CD4-positive, alpha-beta T cell (primary cell): Measurements from ENCODE around the gene ANAPC10. TPM values are rescaled to one million over a fixed set of nuclear protein-coding genes. Genes with fewer than 3 reads are reported as not detected.

Experiments used
- ATAC-seq: fragments of 200-7000 bp; cut with Tn5 transposase; one replicate; pipeline ENCODE4 v1.10.0; 2022; ENCODE audit warnings: mild to moderate bottlenecking; ENCODE audit not compliant: poor library complexity
- CTCF ChIA-PET: fragments of 350-600 bp; sonication (Branson Sonifier 250); formaldehyde crosslinking; loops from one replicate; lab custom pipeline; 2021; ENCODE audit warnings: antibody characterized with exemption, inconsistent platforms; lab: Charles Lee
- POLR2A ChIA-PET: fragments of 350-600 bp; sonication (Branson Sonifier 250); formaldehyde crosslinking; loops from one replicate; lab custom pipeline; 2021; ENCODE audit warnings: antibody characterized with exemption, inconsistent platforms; lab: Charles Lee
- DNase-seq, 14 experiments: peaks; one replicate each; pipeline ENCODE4 v3.0.0-alpha.2; 2013 to 2020; ENCODE audit warnings: mixed read lengths in 2 of 14
- H3K27ac ChIP-seq, 2 donors: one replicate each; pipeline versions ENCODE4 v1.5.1 to v1.7.0; 2013; ENCODE audit warnings: low read length in 2 of 2, low read depth in 1 of 2, mild to moderate bottlenecking in 1 of 2
- H3K27me3 ChIP-seq, 2 experiments: 1 replicate in 1 of 2; 2 replicates in 1 of 2; pipeline versions ENCODE4 v1.6.1 to v1.7.0; 2013; ENCODE audit warnings: low read length in 2 of 2, control low read depth in 1 of 2, mild to moderate bottlenecking in 1 of 2, moderate library complexity in 1 of 2; ENCODE audit not compliant: insufficient read depth in 2 of 2, control insufficient read depth in 1 of 2
- H3K36me3 ChIP-seq: one replicate; pipeline ENCODE4 v1.6.1; 2013; ENCODE audit warnings: low read length, control low read depth; ENCODE audit not compliant: insufficient read depth
- H3K4me1 ChIP-seq: one replicate; pipeline ENCODE4 v1.6.1; 2013; ENCODE audit warnings: low read length, control low read depth; ENCODE audit not compliant: insufficient read depth
- H3K4me3 ChIP-seq: one replicate; pipeline ENCODE4 v1.5.1; 2013; ENCODE audit warnings: mild to moderate bottlenecking, low read length, moderate library complexity
- H3K9me3 ChIP-seq, 2 experiments: 1 replicate in 1 of 2; 2 replicates in 1 of 2; pipeline versions ENCODE4 v1.6.1 to v1.7.0; 2013; ENCODE audit warnings: low read length in 2 of 2, mild to moderate bottlenecking in 2 of 2, control low read depth in 1 of 2, moderate library complexity in 1 of 2; ENCODE audit not compliant: control insufficient read depth in 1 of 2, insufficient read depth in 1 of 2
- H3K27ac Mint-ChIP-seq: one replicate; pipeline ENCODE4 v1.8.0; 2020; ENCODE audit warnings: mixed read lengths
- H3K27me3 Mint-ChIP-seq: one replicate; pipeline ENCODE4 v1.8.0; 2021; ENCODE audit warnings: mixed read lengths
- H3K36me3 Mint-ChIP-seq: one replicate; pipeline ENCODE4 v1.8.0; 2021; ENCODE audit warnings: low read depth, mixed read lengths
- H3K4me1 Mint-ChIP-seq: one replicate; pipeline ENCODE4 v1.8.0; 2021; ENCODE audit warnings: low read depth, mixed read lengths
- H3K4me3 Mint-ChIP-seq: one replicate; pipeline ENCODE4 v1.8.0; 2020; ENCODE audit warnings: mild to moderate bottlenecking, mixed read lengths
- H3K9me3 Mint-ChIP-seq: one replicate; pipeline ENCODE4 v1.8.0; 2020; ENCODE audit warnings: mixed read lengths
- intact Hi-C, 2 experiments: fragments of 100-400 bp; cut with DNase I in 1 of 2; cut with micrococcal nuclease in 1 of 2; formaldehyde crosslinking; loops; one replicate each; pipeline versions ENCODE4 v1.15.1 to v1.9.0; 2023 to 2025; cut with DNase I, micrococcal nuclease
- total RNA-seq, 174 experiments: library from RNA in 2 of 174; stranded (reverse) in 2 of 174; gene quantifications; one replicate each; pipeline ENCODE4 v1.2.3 and lab custom pipeline; 2021 to 2026
- TF ChIP-seq, protein P1 (sequence below): fragments of 200-600 bp; IDR thresholded peaks from one replicate; pipeline ENCODE4 v1.8.0; 2022; ENCODE audit warnings: antibody characterized with exemption, mild to moderate bottlenecking

Gene ANAPC10
- total RNA-seq, 2 experiments from 2014 or later: 25.8 to 27.5 TPM

DNA sequence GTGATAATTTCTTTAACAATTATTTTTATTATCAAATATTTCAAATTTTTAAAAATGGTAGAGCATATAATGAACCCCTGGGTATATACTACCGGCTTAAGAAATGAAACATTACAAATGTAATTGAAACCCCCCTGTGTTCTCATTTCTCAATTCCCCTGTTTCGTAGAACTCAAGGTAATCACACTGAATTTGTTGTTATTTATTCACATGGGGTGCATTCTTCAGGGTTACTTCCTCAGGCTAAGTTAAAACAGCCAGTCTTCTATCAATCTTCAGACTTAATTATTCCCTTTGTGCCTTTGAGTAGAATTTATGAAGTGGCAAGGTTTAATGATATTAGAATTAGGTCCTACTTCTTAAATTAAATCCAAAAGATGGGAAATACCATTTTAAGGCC, 128.2 kb downstream of the ANAPC10 start:
- CTCF ChIA-PET: no interaction called here
- intact Hi-C loops: no loop called here
- ATAC-seq (no peak), DNase-seq (no peak)
- TF ChIP-seq, protein P1, sequence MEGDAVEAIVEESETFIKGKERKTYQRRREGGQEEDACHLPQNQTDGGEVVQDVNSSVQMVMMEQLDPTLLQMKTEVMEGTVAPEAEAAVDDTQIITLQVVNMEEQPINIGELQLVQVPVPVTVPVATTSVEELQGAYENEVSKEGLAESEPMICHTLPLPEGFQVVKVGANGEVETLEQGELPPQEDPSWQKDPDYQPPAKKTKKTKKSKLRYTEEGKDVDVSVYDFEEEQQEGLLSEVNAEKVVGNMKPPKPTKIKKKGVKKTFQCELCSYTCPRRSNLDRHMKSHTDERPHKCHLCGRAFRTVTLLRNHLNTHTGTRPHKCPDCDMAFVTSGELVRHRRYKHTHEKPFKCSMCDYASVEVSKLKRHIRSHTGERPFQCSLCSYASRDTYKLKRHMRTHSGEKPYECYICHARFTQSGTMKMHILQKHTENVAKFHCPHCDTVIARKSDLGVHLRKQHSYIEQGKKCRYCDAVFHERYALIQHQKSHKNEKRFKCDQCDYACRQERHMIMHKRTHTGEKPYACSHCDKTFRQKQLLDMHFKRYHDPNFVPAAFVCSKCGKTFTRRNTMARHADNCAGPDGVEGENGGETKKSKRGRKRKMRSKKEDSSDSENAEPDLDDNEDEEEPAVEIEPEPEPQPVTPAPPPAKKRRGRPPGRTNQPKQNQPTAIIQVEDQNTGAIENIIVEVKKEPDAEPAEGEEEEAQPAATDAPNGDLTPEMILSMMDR: no peak
- H3K4me1 ChIP-seq: no peaks in the 10 kb centered on the region
- no peak overlapping the region for H3K4me3 Mint-ChIP-seq
- H3K27me3 ChIP-seq: no peaks in the 10 kb centered on the region
- H3K9me3 Mint-ChIP-seq: peaks cover 2% of the 10 kb centered on the region
- H3K27ac Mint-ChIP-seq: no peak overlapping the region
- H3K36me3 ChIP-seq: no peaks in the 10 kb centered on the region
- H3K27ac ChIP-seq: no peak overlapping the region
- no peaks in the 10 kb centered on the region for H3K9me3 ChIP-seq
- no peaks in the 10 kb centered on the region for H3K4me1 Mint-ChIP-seq
- no peak overlapping the region for H3K4me3 ChIP-seq
- H3K27me3 Mint-ChIP-seq: no peaks in the 10 kb centered on the region
- POLR2A ChIA-PET: no interaction called here
- no peaks in the 10 kb centered on the region for H3K36me3 Mint-ChIP-seq

DNA sequence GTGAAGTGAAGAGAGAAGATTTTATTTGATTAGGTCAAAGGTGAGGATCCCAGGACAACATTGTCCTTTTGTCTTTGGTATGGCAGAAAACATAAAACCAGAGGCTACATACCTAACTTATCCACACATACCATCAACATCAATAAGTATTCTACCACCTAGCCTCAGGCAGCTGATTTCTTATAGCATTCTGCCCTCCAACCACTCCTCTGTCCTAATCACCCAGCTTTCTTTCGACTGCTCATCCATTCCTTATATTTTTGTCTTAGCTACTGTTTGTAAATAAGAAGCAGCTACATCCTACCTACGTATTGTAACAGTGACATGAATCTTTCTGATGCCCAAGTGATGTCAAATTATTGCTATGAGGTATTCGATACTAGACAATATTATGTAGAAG, 129.4 kb downstream of the ANAPC10 start:
- no peaks in the 10 kb centered on the region for H3K4me1 ChIP-seq
- H3K4me3 ChIP-seq: no peak overlapping the region
- H3K9me3 Mint-ChIP-seq: no peaks in the 10 kb centered on the region
- no peaks in the 10 kb centered on the region for H3K27me3 ChIP-seq
- H3K27ac Mint-ChIP-seq: no peak overlapping the region
- ChIA-PET CTCF (no interaction called here), POLR2A (no interaction called here)
- no peak overlapping the region for H3K4me3 Mint-ChIP-seq
- H3K9me3 ChIP-seq: no peaks in the 10 kb centered on the region
- H3K36me3 Mint-ChIP-seq: no peaks in the 10 kb centered on the region
- no peaks in the 10 kb centered on the region for H3K27me3 Mint-ChIP-seq
- no peaks in the 10 kb centered on the region for H3K4me1 Mint-ChIP-seq
- ATAC-seq: no peak
- H3K36me3 ChIP-seq: no peaks in the 10 kb centered on the region
- H3K27ac ChIP-seq: no peak overlapping the region
- TF ChIP-seq, protein P1: no peak
- no peak for DNase-seq
- intact Hi-C loops: no loop called here

DNA sequence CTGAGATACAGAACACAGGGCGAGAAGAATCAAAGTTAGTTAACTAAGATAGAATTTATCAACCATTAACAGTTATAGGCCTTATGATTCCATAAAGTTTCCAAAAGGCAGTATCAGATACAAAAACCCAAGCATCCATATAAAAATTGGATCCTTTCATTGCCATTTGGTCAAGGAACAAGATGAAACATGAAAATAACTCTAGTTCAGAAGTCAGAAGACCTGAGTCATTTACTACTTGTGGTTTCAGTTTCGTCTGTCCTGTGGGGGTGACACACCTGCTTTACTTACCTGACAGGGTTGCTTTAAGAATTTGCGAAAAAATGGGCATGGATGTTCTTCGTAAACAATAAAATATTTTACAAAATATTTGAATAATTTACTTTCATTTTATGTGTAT, 130.8 kb downstream of the ANAPC10 start:
- ChIA-PET CTCF (no interaction called here), POLR2A (no interaction called here)
- Histone ChIP-seq H3K9me3 (no peaks in the 10 kb centered on the region), H3K4me1 (no peaks in the 10 kb centered on the region), H3K27ac (no peak overlapping the region), H3K4me3 (no peak overlapping the region), H3K36me3 (no peaks in the 10 kb centered on the region), H3K27me3 (no peaks in the 10 kb centered on the region)
- Mint-ChIP-seq H3K9me3 (no peaks in the 10 kb centered on the region), H3K4me3 (no peak overlapping the region), H3K4me1 (no peaks in the 10 kb centered on the region), H3K36me3 (no peaks in the 10 kb centered on the region), H3K27me3 (no peaks in the 10 kb centered on the region), H3K27ac (no peak overlapping the region)
- intact Hi-C loops: no loop called here
- ATAC-seq: no peak
- DNase-seq: no peak
- TF ChIP-seq, protein P1: no peak
